Spleen (tissue), 11 donors: Measurements from ENCODE around the gene SSTR1. TPM values are rescaled to one million over a fixed set of nuclear protein-coding genes. Genes with fewer than 3 reads are reported as not detected.

Experiments
- DNase-seq: peaks from one replicate; pipeline ENCODE4 v3.0.0-alpha.2; 2020
- H3K27ac ChIP-seq, 8 donors: fragments of 200-600 bp; sonication (generic) in 7 of 8; 1 replicate in 4 of 8; 2 replicates in 4 of 8; pipeline versions ENCODE4 v1.5.0 to v1.8.0; 2016 to 2021; ENCODE audit warnings: inconsistent platforms in 4 of 8, mild to moderate bottlenecking in 4 of 8, moderate library complexity in 1 of 8
- H3K27me3 ChIP-seq, 7 donors: fragments of 200-600 bp; sonication (generic) in 6 of 7; replicated peaks in 1 of 7; 1 replicate in 4 of 7; 2 replicates in 3 of 7; pipeline versions ENCODE4 v1.5.0 to v1.8.0; 2016 to 2021; ENCODE audit warnings: inconsistent platforms in 3 of 7, mild to moderate bottlenecking in 1 of 7
- H3K36me3 ChIP-seq, 6 donors: fragments of 200-600 bp; sonication (generic) in 5 of 6; 1 replicate in 4 of 6; 2 replicates in 2 of 6; pipeline versions ENCODE4 v1.5.0 to v1.8.0; 2016 to 2021; ENCODE audit warnings: inconsistent platforms in 2 of 6
- H3K4me1 ChIP-seq, 6 donors: fragments of 200-600 bp; sonication (generic) in 5 of 6; 1 replicate in 3 of 6; 2 replicates in 3 of 6; pipeline versions ENCODE4 v1.5.0 to v1.8.0; 2016 to 2021; ENCODE audit warnings: inconsistent platforms in 3 of 6
- H3K4me3 ChIP-seq, 8 donors: fragments of 200-600 bp; sonication (generic) in 7 of 8; 1 replicate in 4 of 8; 2 replicates in 4 of 8; pipeline versions ENCODE4 v1.5.0 to v1.8.0; 2016 to 2021; ENCODE audit warnings: inconsistent platforms in 4 of 8, mild to moderate bottlenecking in 4 of 8, moderate library complexity in 2 of 8
- H3K9me3 ChIP-seq, 8 donors: fragments of 200-600 bp; sonication (generic) in 7 of 8; 1 replicate in 4 of 8; 2 replicates in 4 of 8; pipeline versions ENCODE4 v1.5.0 to v1.8.0; 2016 to 2021; ENCODE audit warnings: inconsistent platforms in 4 of 8
- POLR2A ChIP-seq, 3 donors: fragments of 450-650 bp; IDR thresholded peaks; one replicate each; pipeline ENCODE4 v1.5.1; 2017; ENCODE audit warnings: antibody characterized with exemption in 3 of 3, mild to moderate bottlenecking in 1 of 3
- POLR2AphosphoS5 ChIP-seq, 3 donors: sonication (generic); formaldehyde crosslinking; IDR thresholded peaks; one replicate each; pipeline ENCODE4 v1.5.1; 2017; ENCODE audit warnings: antibody characterized with exemption in 3 of 3
- WGBS, 5 donors: extraction: QIAGEN DNeasy Blood & Tissue Kit in 3 of 5; methylation state at CpG; one replicate each; pipeline versions ENCODE4 v1.1.5 to v1.1.7; 2013 to 2018; 5-methylcytosine and 5-hydroxymethylcytosine counted together
- intact Hi-C: fragments of 100-400 bp; cut with DNase I; formaldehyde crosslinking; loops from one replicate; pipeline ENCODE4 v1.15.0; 2023; ENCODE audit warnings: low total_unique reads
- polyA plus RNA-seq, 3 donors: library from polyadenylated mRNA; stranded (reverse); fragments of 200-250 nt; gene quantifications; one replicate each; pipeline ENCODE4 v1.2.1, GENCODE V29; 2013
- total RNA-seq, 7 donors: library from RNA; depleted of rRNA in 3 of 7; stranded (reverse); fragments of >200 nt in 3 of 7; fragmentation: NEBNext Ultra II Directional in 4 of 7; extraction: Animal tissue kit (Norgen Biotek cat#: 25700) in 4 of 7; gene quantifications; one replicate each; pipeline versions ENCODE4 v1.1.0 to v1.2.1, GENCODE V29; 2016 to 2021
- TF ChIP-seq, protein P1 (sequence below), 11 experiments: fragments of 200-600 bp in 7 of 11; fragments of 450-650 bp in 4 of 11; sonication (generic) in 4 of 11; IDR thresholded peaks in 8 of 11; conservative IDR thresholded peaks in 3 of 11; 1 replicate in 7 of 11; 2 replicates in 4 of 11; pipeline versions ENCODE4 v1.4.0 to v1.8.0; 2016 to 2021; ENCODE audit warnings: antibody characterized with exemption in 11 of 11, inconsistent platforms in 4 of 11, mild to moderate bottlenecking in 1 of 11
- donor health status: healthy with polysubstance abuse.
- donor health status: DM: no; HTN: no; CAD: no; lungs with moderate emphysema.
- donor health status: DM: no; HTN: no; CAD: no.
- donor health status: Bipolar disorder and iron deficiency.
- donor health status: healthy.
- donor health status: DM: no; HTN: no; CAD: no.
- donor health status: DM: yes; HTN: yes; CAD: no.

SSTR1 gene
- total and polyA plus RNA-seq, 10 donors, result 0.09 to 1.3 (median 0.67) TPM

DNA sequence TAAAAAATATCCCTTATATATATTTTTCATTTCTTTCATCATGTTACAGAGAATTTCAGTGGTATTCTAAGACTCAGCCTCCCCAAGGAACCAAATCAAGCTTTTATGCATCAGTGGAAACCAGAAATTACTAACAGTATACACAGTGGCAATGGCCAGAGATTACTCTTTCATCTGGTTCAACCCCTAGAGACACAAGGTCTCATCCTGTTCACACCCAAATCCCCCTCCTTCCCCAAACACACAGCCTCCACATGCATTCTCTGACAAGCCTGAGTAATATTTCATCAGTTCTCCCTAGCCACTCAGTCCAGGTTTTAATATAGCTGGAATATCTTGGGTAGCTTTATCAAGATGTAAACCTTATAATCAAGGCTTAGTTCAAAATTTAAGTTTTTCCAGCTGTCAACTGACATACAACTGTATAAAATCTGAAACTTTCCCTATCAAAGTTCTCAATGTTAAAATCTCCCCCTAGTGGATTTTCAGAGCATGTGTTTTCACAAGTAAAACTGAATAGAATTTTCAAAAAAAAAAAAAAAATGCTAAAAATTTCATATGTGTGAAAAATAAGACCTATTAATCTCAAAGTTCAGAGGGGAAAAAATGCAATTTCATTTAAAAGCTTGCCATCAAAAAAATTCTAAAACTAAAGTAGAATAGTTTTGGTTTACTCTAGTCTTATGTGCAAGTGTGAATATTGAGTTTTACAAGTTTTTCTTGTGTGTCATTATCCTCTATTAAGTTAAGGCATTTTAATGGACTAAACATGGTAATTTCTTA lies 10.5 kb upstream of the SSTR1 start:
- Histone ChIP-seq H3K4me3 (no peak overlapping the region), H3K27ac (no peak overlapping the region), H3K27me3 (no peaks in the 10 kb centered on the region), H3K9me3 (no peaks in the 10 kb centered on the region), H3K36me3 (no peaks in the 10 kb centered on the region), H3K4me1 (no peaks in the 10 kb centered on the region)
- intact Hi-C loops, result loop anchor here (5.0 kb wide), 1 partner anchor 210 kb away; no protein-coding TSS in a partner anchor
- no peak for DNase-seq
- TF ChIP-seq, protein P1, sequence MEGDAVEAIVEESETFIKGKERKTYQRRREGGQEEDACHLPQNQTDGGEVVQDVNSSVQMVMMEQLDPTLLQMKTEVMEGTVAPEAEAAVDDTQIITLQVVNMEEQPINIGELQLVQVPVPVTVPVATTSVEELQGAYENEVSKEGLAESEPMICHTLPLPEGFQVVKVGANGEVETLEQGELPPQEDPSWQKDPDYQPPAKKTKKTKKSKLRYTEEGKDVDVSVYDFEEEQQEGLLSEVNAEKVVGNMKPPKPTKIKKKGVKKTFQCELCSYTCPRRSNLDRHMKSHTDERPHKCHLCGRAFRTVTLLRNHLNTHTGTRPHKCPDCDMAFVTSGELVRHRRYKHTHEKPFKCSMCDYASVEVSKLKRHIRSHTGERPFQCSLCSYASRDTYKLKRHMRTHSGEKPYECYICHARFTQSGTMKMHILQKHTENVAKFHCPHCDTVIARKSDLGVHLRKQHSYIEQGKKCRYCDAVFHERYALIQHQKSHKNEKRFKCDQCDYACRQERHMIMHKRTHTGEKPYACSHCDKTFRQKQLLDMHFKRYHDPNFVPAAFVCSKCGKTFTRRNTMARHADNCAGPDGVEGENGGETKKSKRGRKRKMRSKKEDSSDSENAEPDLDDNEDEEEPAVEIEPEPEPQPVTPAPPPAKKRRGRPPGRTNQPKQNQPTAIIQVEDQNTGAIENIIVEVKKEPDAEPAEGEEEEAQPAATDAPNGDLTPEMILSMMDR (IDR thresholded peaks at IDR 0.05 in 8 of 11, conservative IDR thresholded peaks at IDR 0.05 in 3 of 11), result peak in 9 of 11 experiments; percentile 10 to 66 (median 48)
- TF ChIP-seq POLR2A (IDR thresholded peaks at IDR 0.05), result no peak

DNA sequence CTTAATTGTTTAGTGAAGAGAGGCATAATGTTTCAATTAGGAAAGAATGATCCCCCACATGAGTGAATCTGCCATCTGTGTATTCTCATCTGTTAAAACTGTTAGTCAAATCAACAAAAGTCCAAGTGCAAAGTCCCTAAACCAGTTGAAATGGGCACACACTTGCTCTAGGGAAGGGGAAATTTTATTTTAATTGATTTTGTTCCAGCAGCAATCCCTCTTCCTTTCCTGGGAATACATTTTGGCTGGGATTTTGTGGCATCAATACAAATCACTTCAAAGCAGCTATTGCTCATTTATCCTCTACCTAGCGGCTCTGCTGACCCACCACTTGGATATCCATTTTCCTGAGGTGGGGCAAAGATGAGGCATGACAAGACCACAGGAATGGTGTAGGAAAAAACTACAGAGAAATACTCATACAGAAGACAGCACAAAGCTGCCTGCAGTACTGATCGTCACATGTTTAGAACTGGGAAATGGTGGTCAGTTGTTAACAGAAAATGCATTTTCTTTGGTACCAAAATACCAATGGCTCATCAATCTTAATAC lies 9.8 kb upstream of the SSTR1 start:
- H3K27ac ChIP-seq, result no peak overlapping the region
- H3K4me1 ChIP-seq, result no peaks in the 10 kb centered on the region
- WGBS, 5 donors, result 90 to 99% (median 95%) methylated on average over 2 of the region's 2 CpGs
- H3K9me3 ChIP-seq, result no peaks in the 10 kb centered on the region
- no peak overlapping the region for H3K4me3 ChIP-seq
- no peak for DNase-seq
- intact Hi-C loops, result loop anchor here (5.0 kb wide), 1 partner anchor 211 kb away; no protein-coding TSS in a partner anchor
- H3K27me3 ChIP-seq, result no peaks in the 10 kb centered on the region
- no peak for TF ChIP-seq POLR2AphosphoS5 (IDR thresholded peaks at IDR 0.05)
- TF ChIP-seq, protein P1 (IDR thresholded peaks at IDR 0.05 in 8 of 11, conservative IDR thresholded peaks at IDR 0.05 in 3 of 11), result no peak
- no peak for TF ChIP-seq POLR2A (IDR thresholded peaks at IDR 0.05)
- H3K36me3 ChIP-seq, result no peaks in the 10 kb centered on the region

DNA sequence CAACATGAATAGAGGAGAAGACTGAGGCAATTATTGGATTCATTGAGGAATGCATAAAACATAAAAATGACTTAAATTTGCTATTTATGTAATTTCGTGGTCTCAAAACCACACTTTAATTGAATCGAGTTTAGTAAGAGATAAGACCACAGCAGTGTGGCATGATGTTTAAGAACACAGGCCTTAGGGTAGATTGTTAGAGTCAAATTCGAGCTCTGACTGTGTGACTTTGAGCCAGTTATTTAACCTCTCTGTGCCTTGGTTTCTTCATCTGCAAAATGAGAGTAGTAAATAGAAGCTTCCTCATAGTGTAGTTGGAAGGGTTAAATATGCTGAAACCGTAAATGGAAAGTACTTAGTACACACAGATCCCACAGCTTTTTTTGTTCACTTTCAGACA lies 9.3 kb upstream of the SSTR1 start:
- Histone ChIP-seq H3K9me3 (no peaks in the 10 kb centered on the region), H3K4me1 (no peaks in the 10 kb centered on the region), H3K27me3 (no peaks in the 10 kb centered on the region), H3K27ac (no peak overlapping the region), H3K4me3 (no peak overlapping the region), H3K36me3 (no peaks in the 10 kb centered on the region)
- intact Hi-C loops, result loop anchor here (5.0 kb wide), 1 partner anchor 211 kb away; no protein-coding TSS in a partner anchor
- TF ChIP-seq POLR2A (IDR thresholded peaks at IDR 0.05), result no peak
- TF ChIP-seq, protein P1 (IDR thresholded peaks at IDR 0.05 in 8 of 11, conservative IDR thresholded peaks at IDR 0.05 in 3 of 11), result no peak
- no peak for DNase-seq
- 54 to 64% (median 61%) methylated on average over 4 of the region's 4 CpGs for WGBS, 5 donors

DNA sequence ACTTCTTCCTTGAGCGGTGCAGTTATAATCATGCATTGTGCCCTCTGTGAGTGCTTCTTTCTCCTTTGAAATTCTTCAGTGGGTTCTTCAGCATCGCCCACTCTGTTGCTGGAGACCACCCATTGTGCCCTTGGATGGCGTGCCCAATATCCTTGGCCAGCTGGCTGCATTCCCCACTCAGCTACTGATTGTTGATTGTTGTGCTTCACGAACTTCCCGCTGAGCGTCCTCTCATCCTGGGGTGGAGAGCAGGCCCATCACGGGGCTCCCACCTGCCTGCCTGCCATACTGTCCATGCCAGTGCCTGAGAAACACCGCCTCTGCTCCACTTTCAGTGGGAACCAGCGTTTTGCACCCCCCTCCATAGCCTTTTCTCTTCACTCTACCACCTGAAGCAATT lies 8.6 kb upstream of the SSTR1 start:
- WGBS, 5 donors, result 78 to 92% (median 85%) methylated on average over 9 of the region's 9 CpGs
- Histone ChIP-seq H3K4me3 (no peak overlapping the region), H3K9me3 (no peaks in the 10 kb centered on the region), H3K36me3 (no peaks in the 10 kb centered on the region), H3K27me3 (no peaks in the 10 kb centered on the region), H3K4me1 (no peaks in the 10 kb centered on the region), H3K27ac (no peak overlapping the region)
- TF ChIP-seq, protein P1 (IDR thresholded peaks at IDR 0.05 in 8 of 11, conservative IDR thresholded peaks at IDR 0.05 in 3 of 11), result no peak
- TF ChIP-seq POLR2AphosphoS5 (IDR thresholded peaks at IDR 0.05) (no peak), POLR2A (IDR thresholded peaks at IDR 0.05) (no peak)
- DNase-seq, result no peak
- intact Hi-C loops, result loop anchor here (5.0 kb wide), 1 partner anchor 212 kb away; no protein-coding TSS in a partner anchor
